ENCODE measurements around the gene CHADL. TPM values are rescaled to one million over a fixed set of nuclear protein-coding genes. Genes with fewer than 3 reads are reported as not detected.

The CHADL gene
- total RNA-seq, 1 experiment from 2014 or later: 0.74 TPM

GRCh38 chr22:41288245-41288946 is 47.7 kb upstream of the CHADL start:
- Histone ChIP-seq H3K4me1 (replicated peaks; ENCODE audit: insufficient read depth) (peaks cover 62% of the 10 kb centered on the region), H3F3A (ENCODE audit: insufficient read depth, low read depth) (peaks cover 74% of the 10 kb centered on the region), H3K9me2 (ENCODE audit: insufficient read depth) (no peaks in the 10 kb centered on the region), H3K27ac (peak overlapping the region; percentile 93), H3K79me2 (ENCODE audit: low read depth) (peaks cover 33% of the 10 kb centered on the region), H3K36me3 (ENCODE audit: low read depth) (peaks cover 5% of the 10 kb centered on the region; the same call in 1 of the 2 replicates), H2AFZ (peak overlapping the region; percentile 63), H3K4me2 (peak overlapping the region; percentile 96), H4K20me1 (ENCODE audit: insufficient read depth) (peaks cover 16% of the 10 kb centered on the region), H3K9me3 (ENCODE audit: insufficient read depth, low read depth) (no peaks in the 10 kb centered on the region), H3K4me3 (peak overlapping the region; percentile 52), H3K27me3 (ENCODE audit: insufficient read depth, low read depth) (no peaks in the 10 kb centered on the region)
- peak; percentile 61 to 88 for DNase-seq
- TF ChIP-seq CTCF (conservative IDR thresholded peaks at IDR 0.05) (no peak), EZH2 (IDR thresholded peaks at IDR 0.05; ENCODE audit: low read depth) (no peak)
- ChIA-PET CTCF (interaction anchor here (0.6 to 0.7 kb wide), 2 partner anchors 74 to 174 kb away, joined by 5 read pairs; no protein-coding TSS in a partner anchor), POLR2A (ENCODE audit: unreplicated experiment) (interaction anchor here (0.6 to 0.7 kb wide), 3 partner anchors 15 to 52 kb away, joined by 3 to 9 read pairs (median 3); no protein-coding TSS in a partner anchor)
- intact Hi-C loops (cut with micrococcal nuclease; ENCODE audit: unreplicated experiment): loop anchor here (5.0 kb wide), 2 partner anchors 79 to 94 kb away; partner anchors contain the start of gene TEF
- TSS peak; percentile 53 for BruUV-seq (replicated peaks)

- peak overlapping the region; percentile 70 for H3K4me3 ChIP-seq
- H3K9me2 ChIP-seq (ENCODE audit: insufficient read depth): no peaks in the 10 kb centered on the region
- no peaks in the 10 kb centered on the region for H3K9me3 ChIP-seq (ENCODE audit: insufficient read depth, low read depth)
- H3K27me3 ChIP-seq (ENCODE audit: insufficient read depth, low read depth): no peaks in the 10 kb centered on the region
- CTCF ChIA-PET: no interaction called here
- peak overlapping the region; percentile 96 for H3K4me2 ChIP-seq
- POLR2A ChIA-PET (ENCODE audit: unreplicated experiment): interaction anchor here (0.6 to 1.2 kb wide), 5 partner anchors 15 to 95 kb away, joined by 4 to 8 read pairs (median 7); partner anchors contain the start of genes TEF and ZC3H7B
- peaks cover 16% of the 10 kb centered on the region for H3K36me3 ChIP-seq (ENCODE audit: low read depth)
- H2AFZ ChIP-seq: peak overlapping the region; percentile 86
- peaks cover 86% of the 10 kb centered on the region for H3F3A ChIP-seq (ENCODE audit: insufficient read depth, low read depth)
- TF ChIP-seq CTCF (conservative IDR thresholded peaks at IDR 0.05) (no peak), EZH2 (IDR thresholded peaks at IDR 0.05; ENCODE audit: low read depth) (no peak)
- peaks cover 24% of the 10 kb centered on the region for H4K20me1 ChIP-seq (ENCODE audit: insufficient read depth)
- TSS peak; percentile 23 for BruUV-seq (replicated peaks)
- DNase-seq: no peak
- H3K79me2 ChIP-seq (ENCODE audit: low read depth): peaks cover 50% of the 10 kb centered on the region
- peak overlapping the region; percentile 93 for H3K27ac ChIP-seq
- H3K4me1 ChIP-seq (replicated peaks; ENCODE audit: insufficient read depth): peaks cover 62% of the 10 kb centered on the region
- intact Hi-C loops (cut with micrococcal nuclease; ENCODE audit: unreplicated experiment): loop anchor here (1.0 to 5.0 kb wide), 3 partner anchors 15 to 96 kb away; partner anchors contain the start of genes TEF and ZC3H7B
These were observed 45.9 kb upstream of the CHADL start for GRCh38 chr22:41286639-41287091.

GRCh38 chr22:41285820-41286638 is 45.3 kb upstream of the CHADL start, which contains the start of gene RANGAP1:
TSS of gene RANGAP1 (minus strand) at chr22:41286187. CDS start at chr22:41281044, 5,143 bp downstream.
- DNase-seq: peak; percentile 98
- POLR2A ChIA-PET (ENCODE audit: unreplicated experiment): interaction anchor here (0.5 to 1.2 kb wide), 7 partner anchors 15 to 162 kb away, joined by 4 to 10 read pairs (median 7); partner anchors contain the start of genes TEF and ZC3H7B
- TF ChIP-seq EZH2 (IDR thresholded peaks at IDR 0.05; ENCODE audit: low read depth): no peak
- 0 out of 2 replicates have a peak, but pooled peaks have one; percentile 20 for TF ChIP-seq CTCF (conservative IDR thresholded peaks at IDR 0.05)
- Histone ChIP-seq H4K20me1 (ENCODE audit: insufficient read depth) (peaks cover 30% of the 10 kb centered on the region), H3F3A (ENCODE audit: insufficient read depth, low read depth) (peaks cover 86% of the 10 kb centered on the region), H3K36me3 (ENCODE audit: low read depth) (peaks cover 22% of the 10 kb centered on the region), H3K27me3 (ENCODE audit: insufficient read depth, low read depth) (no peaks in the 10 kb centered on the region), H3K4me3 (peak within 1 kb of the TSS; percentile 99), H3K9me2 (ENCODE audit: insufficient read depth) (no peaks in the 10 kb centered on the region), H3K27ac (peak within 1 kb of the TSS; percentile 93), H2AFZ (peak within 1 kb of the TSS; percentile 86), H3K4me2 (peak within 1 kb of the TSS; percentile 98), H3K4me1 (replicated peaks; ENCODE audit: insufficient read depth) (peaks cover 58% of the 10 kb centered on the region), H3K9me3 (ENCODE audit: insufficient read depth, low read depth) (no peaks in the 10 kb centered on the region), H3K79me2 (ENCODE audit: low read depth) (peaks cover 57% of the 10 kb centered on the region)
- BruUV-seq (replicated peaks): TSS peak; percentile 35
- CTCF ChIA-PET: interaction anchor here (0.5 kb wide), 1 partner anchor 189 kb away, joined by 7 read pairs; no protein-coding TSS in a partner anchor
- intact Hi-C loops (cut with micrococcal nuclease; ENCODE audit: unreplicated experiment): loop anchor here (1.0 to 5.0 kb wide), 4 partner anchors 15 to 160 kb away; partner anchors contain the start of genes TEF, TOB2 and ZC3H7B

All from PC-9 (cell line).